Fibroblast of lung (primary cell): Measurements from ENCODE around the gene KIF26A. TPM values are rescaled to one million over a fixed set of nuclear protein-coding genes. Genes with fewer than 3 reads are reported as not detected.
A peak's percentile ranks its signal among the peaks of the same experiment; 100 is the strongest.

Experiments used
- DNase-seq, 2 donors: peaks; one replicate each; pipeline versions ENCODE4 v3.0.0 to v3.0.0-alpha.2; 2010; ENCODE audit warnings: low read depth in 2 of 2
- H2AFZ ChIP-seq: 2 replicates; pipeline ENCODE4 v1.5.1; 2012; ENCODE audit warnings: low read length, control low read depth, inconsistent platforms
- H3K27ac ChIP-seq: 2 replicates; pipeline ENCODE4 v1.5.1; 2011; ENCODE audit warnings: low read length, control low read depth; ENCODE audit not compliant: insufficient read depth
- H3K27me3 ChIP-seq: 2 replicates; pipeline ENCODE4 v1.5.1; 2011; ENCODE audit warnings: mild to moderate bottlenecking, low read length; ENCODE audit not compliant: control insufficient read depth, insufficient read depth
- H3K36me3 ChIP-seq: 2 replicates; pipeline ENCODE4 v1.5.1; 2011; ENCODE audit warnings: low read length; ENCODE audit not compliant: control insufficient read depth, insufficient read depth
- H3K4me1 ChIP-seq: 2 replicates; pipeline ENCODE4 v1.5.1; 2011; ENCODE audit warnings: low read length; ENCODE audit not compliant: control insufficient read depth, insufficient read depth; ENCODE audit errors: extremely low read depth
- H3K4me2 ChIP-seq: 2 replicates; pipeline ENCODE4 v1.5.1; 2011; ENCODE audit warnings: low read length, control low read depth; ENCODE audit not compliant: insufficient read depth; ENCODE audit errors: extremely low read depth
- H3K4me3 ChIP-seq, 4 experiments: fragments of 200-600 bp in 1 of 4; sonication (generic) in 1 of 4; replicated peaks in 1 of 4; 2 replicates each; pipeline ENCODE4 v1.5.1; 2011 to 2016; ENCODE audit warnings: low read length in 4 of 4, low read depth in 3 of 4, mild to moderate bottlenecking in 3 of 4, control low read depth in 2 of 4, inconsistent platforms in 1 of 4, mixed read lengths in 1 of 4; ENCODE audit not compliant: insufficient read depth in 1 of 4; ENCODE audit errors: control extremely low read depth in 1 of 4
- H3K79me2 ChIP-seq: 2 replicates; pipeline ENCODE4 v1.5.1; 2012; ENCODE audit warnings: mild to moderate bottlenecking, low read length, inconsistent platforms; ENCODE audit not compliant: control insufficient read depth, insufficient read depth
- H3K9ac ChIP-seq: 2 replicates; pipeline ENCODE4 v1.5.1; 2011; ENCODE audit warnings: mild to moderate bottlenecking, low read length, control low read depth; ENCODE audit not compliant: insufficient read depth
- H3K9me3 ChIP-seq: 2 replicates; pipeline ENCODE4 v1.5.1; 2012; ENCODE audit warnings: low read depth, low read length; ENCODE audit not compliant: control insufficient read depth, insufficient read depth
- H4K20me1 ChIP-seq: 2 replicates; pipeline ENCODE4 v1.5.1; 2011; ENCODE audit warnings: low read length; ENCODE audit not compliant: control insufficient read depth, insufficient read depth; ENCODE audit errors: extremely low read depth
- CTCF ChIP-seq, 2 donors: IDR thresholded peaks in 1 of 2; conservative IDR thresholded peaks in 1 of 2; 1 replicate in 1 of 2; 2 replicates in 1 of 2; pipeline ENCODE4 v1.5.1; 2011 to 2012; ENCODE audit warnings: low read length in 2 of 2, control low read depth in 1 of 2, inconsistent platforms in 1 of 2, low read depth in 1 of 2, mild to moderate bottlenecking in 1 of 2
- EZH2 ChIP-seq: IDR thresholded peaks from 2 replicates; pipeline ENCODE4 v1.5.1; 2012; ENCODE audit warnings: low read length, control low read depth, mild to moderate bottlenecking; ENCODE audit errors: missing control alignments
- polyA plus RNA-seq, 2 donors: library from polyadenylated mRNA; depleted of rRNA in 1 of 2; stranded (reverse) in 1 of 2; unstranded in 1 of 2; fragments of >200 nt; gene quantifications; 2 replicates each; pipeline ENCODE4 v1.2.1, GENCODE V29; 2011 to 2012; ENCODE audit warnings: missing spikeins in 1 of 2
- total RNA-seq: library from RNA; depleted of rRNA; stranded (reverse); fragments of >200 nt; gene quantifications from 2 replicates; pipeline ENCODE4 v1.2.1, GENCODE V29; 2014

Gene KIF26A
- total and polyA plus RNA-seq, 2 donors (not counting 1 experiment from before 2014, with no cell fraction given), result 0.01 to 2.0 TPM

GRCh38 chr14:104128981-104129380 is 9.4 kb upstream of the KIF26A start:
- Histone ChIP-seq H3K4me1 (no peaks in the 10 kb centered on the region), H3K9ac (no peak overlapping the region), H4K20me1 (no peaks in the 10 kb centered on the region), H3K4me3 (no peak overlapping the region), H2AFZ (no peak overlapping the region), H3K4me2 (no peak overlapping the region), H3K9me3 (no peaks in the 10 kb centered on the region), H3K27ac (no peak overlapping the region), H3K79me2 (no peaks in the 10 kb centered on the region), H3K36me3 (no peaks in the 10 kb centered on the region), H3K27me3 (no peaks in the 10 kb centered on the region)
- no peak for TF ChIP-seq CTCF (conservative IDR thresholded peaks at IDR 0.05 in 1 of 2, IDR thresholded peaks at IDR 0.05 in 1 of 2; ENCODE audit: low read depth in 1 of 2, low read length in 2 of 2)
- no peak for DNase-seq

GRCh38 chr14:104129556-104129955 is 8.8 kb upstream of the KIF26A start:
- no peak overlapping the region for H3K4me2 ChIP-seq
- DNase-seq, result no peak
- H3K9ac ChIP-seq, result no peak overlapping the region
- no peak for TF ChIP-seq EZH2
- no peak for TF ChIP-seq CTCF (conservative IDR thresholded peaks at IDR 0.05 in 1 of 2, IDR thresholded peaks at IDR 0.05 in 1 of 2; ENCODE audit: low read depth in 1 of 2, low read length in 2 of 2)
- no peak overlapping the region for H3K4me3 ChIP-seq
- H3K4me1 ChIP-seq, result no peaks in the 10 kb centered on the region
- no peaks in the 10 kb centered on the region for H3K27me3 ChIP-seq
- no peak overlapping the region for H2AFZ ChIP-seq
- no peaks in the 10 kb centered on the region for H3K79me2 ChIP-seq
- no peaks in the 10 kb centered on the region for H4K20me1 ChIP-seq
- no peak overlapping the region for H3K27ac ChIP-seq
- H3K36me3 ChIP-seq, result no peaks in the 10 kb centered on the region
- H3K9me3 ChIP-seq, result no peaks in the 10 kb centered on the region

GRCh38 chr14:104130974-104131651 is 7.3 kb upstream of the KIF26A start:
- H3K27me3 ChIP-seq, result peaks cover 8% of the 10 kb centered on the region
- no peak overlapping the region for H3K27ac ChIP-seq
- H3K4me1 ChIP-seq, result no peaks in the 10 kb centered on the region
- no peaks in the 10 kb centered on the region for H3K9me3 ChIP-seq
- H4K20me1 ChIP-seq, result no peaks in the 10 kb centered on the region
- H3K9ac ChIP-seq, result no peak overlapping the region
- no peak overlapping the region for H3K4me2 ChIP-seq
- no peak overlapping the region for H2AFZ ChIP-seq
- H3K4me3 ChIP-seq, result no peak overlapping the region
- no peaks in the 10 kb centered on the region for H3K36me3 ChIP-seq
- TF ChIP-seq EZH2, result no peak
- TF ChIP-seq CTCF (conservative IDR thresholded peaks at IDR 0.05 in 1 of 2, IDR thresholded peaks at IDR 0.05 in 1 of 2; ENCODE audit: low read depth in 1 of 2, low read length in 2 of 2), result peak; percentile 17 to 47
- no peaks in the 10 kb centered on the region for H3K79me2 ChIP-seq
- peak in 1 of 2 donors; percentile 7 for DNase-seq
